HG02642 (cell line): ENCODE results near the gene VTA1.
"Not testable (repeated sequence)": the region's sequence is repeated elsewhere in the genome, so short reads cannot be mapped to it uniquely, and the experiment has no call there.

ENCODE experiments used
- ATAC-seq: cut with Tn5 transposase; IDR thresholded peaks from one replicate; pipeline ENCODE4 v1.9.1; 2021; ENCODE audit warnings: mild to moderate bottlenecking; ENCODE audit not compliant: unreplicated experiment, poor library complexity

Gene VTA1, protein sequence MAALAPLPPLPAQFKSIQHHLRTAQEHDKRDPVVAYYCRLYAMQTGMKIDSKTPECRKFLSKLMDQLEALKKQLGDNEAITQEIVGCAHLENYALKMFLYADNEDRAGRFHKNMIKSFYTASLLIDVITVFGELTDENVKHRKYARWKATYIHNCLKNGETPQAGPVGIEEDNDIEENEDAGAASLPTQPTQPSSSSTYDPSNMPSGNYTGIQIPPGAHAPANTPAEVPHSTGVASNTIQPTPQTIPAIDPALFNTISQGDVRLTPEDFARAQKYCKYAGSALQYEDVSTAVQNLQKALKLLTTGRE

DNA sequence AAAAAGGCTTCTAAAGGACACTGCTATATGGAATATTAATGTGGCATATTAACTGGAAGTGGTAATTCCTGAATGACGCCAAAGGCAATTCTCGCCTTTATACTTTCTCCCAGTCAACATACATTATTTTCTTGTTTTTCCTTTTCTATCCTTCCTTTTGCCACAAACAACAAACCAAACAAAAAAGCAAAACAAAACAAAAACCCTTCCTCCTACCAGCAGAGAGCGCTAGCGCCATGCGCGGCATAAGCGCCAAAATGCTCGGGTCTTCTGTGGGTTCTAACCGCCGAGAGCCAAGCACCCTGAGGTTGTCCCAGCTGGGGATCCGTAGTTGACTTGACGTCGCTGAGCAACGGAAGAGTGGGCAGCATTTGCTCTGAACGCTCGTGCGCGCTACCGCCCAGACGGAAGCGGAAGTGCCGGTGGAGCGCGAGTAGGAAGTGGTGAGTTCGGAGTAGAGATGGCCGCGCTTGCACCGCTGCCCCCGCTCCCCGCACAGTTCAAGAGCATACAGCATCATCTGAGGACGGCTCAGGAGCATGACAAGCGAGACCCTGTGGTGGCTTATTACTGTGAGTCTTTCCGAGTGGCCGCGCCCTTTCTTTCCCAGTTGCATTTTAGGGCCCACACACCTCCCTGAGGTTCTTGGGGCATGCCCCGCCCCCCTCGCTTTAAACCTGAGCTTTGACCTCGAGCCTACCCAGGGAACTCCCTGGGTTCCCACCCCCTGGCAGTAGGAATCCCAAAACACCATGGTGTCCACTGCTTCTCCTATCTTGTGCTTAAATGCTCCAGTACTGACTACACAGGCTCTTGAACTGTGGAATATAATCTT, at the start of gene VTA1, which contains the start of gene NMBR:
Gene VTA1 (plus strand): TSS at position 436 of the 835 bp plus-strand sequence. CDS start 25 bp downstream, at position 461.
Gene NMBR (minus strand): TSS at position 295 of the 835 bp plus-strand sequence. CDS start 58,464 bp downstream, outside the sequence.
- peak; percentile 100 for ATAC-seq

DNA sequence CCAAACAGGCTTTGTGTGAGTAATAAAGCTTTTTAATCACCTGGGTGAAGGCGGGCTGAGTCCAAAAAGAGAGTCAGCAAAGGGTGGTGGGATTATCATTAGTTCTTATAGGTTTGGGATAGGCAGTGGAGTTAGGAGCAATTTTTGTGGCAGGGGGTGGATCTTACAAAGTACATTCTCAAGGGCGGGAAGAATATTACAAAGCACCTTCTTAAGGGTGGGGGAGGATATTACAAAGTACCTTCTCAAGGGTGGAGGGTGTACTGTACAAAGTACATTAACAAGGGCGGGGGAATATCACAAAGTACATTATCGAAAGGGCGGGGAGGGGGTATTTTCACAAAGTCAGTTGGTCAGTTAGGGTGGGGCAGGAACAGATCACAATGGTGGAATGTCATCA, 42.2 kb upstream of the VTA1 start:
- not testable (repeated sequence) for ATAC-seq

DNA sequence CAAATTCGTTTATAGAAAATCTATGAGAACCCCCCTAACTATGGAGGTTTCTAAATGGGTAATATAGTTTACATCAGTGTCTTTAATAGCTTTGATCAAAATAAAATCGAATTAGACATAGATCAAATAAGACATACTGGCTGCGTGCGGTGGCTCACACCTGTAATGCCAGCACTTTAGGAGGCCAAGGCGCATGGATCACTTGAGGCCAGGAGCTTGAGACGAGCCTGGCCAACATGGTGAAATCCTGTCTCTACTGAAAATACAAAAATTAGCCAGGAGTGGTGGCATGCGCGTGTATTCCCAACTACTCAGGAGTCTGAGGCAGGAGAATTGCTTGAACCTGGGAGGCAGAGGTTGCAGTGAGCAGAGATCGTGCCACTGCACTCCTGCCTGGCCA, 36.2 kb upstream of the VTA1 start:
- not testable (repeated sequence) for ATAC-seq

DNA sequence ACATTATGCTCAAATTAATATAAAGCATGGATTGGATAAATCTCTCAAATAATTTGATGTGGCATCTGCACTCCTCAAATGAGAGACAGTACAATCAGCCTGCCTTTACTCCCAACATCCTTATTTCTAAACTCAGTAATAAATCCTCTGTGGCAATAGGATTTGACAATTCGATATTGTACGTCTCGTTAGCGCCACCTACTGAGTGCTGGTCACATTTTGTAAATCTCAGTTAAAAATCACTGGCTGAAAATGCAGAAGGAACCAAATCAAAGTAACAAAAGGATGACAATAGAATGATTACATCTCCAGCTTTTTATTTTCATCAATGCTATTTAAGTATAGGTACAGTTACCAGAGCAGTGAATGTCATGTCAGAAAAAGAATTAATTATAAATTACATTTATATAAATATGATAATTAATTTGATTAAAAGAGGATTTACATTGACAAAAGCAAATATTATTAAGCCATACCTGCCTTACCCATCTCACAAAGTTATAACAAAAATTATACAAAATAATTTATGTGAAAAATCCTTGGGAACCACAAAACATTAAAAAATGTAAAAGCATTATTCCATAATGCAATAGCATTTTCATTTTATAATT, 34.5 kb upstream of the VTA1 start:
- no peak for ATAC-seq

DNA sequence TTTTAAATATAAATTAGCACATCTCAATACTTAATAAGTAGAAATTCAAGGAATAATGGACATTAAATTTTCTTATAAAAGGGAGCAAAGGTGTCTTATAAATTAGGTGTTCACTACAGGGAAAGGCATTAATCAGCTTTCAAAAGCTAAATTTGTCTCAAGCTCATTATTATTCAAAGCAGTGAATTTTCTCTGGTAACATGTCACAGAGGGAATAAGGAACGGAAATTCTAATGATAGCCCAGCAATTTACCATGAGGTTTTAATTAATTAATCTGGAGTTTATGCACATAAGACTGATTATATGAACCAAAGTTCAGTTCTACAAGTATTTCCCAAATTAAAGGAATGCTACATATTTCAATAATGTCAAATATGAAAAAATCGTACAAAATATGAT, 29.7 kb upstream of the VTA1 start:
- ATAC-seq = no peak

DNA sequence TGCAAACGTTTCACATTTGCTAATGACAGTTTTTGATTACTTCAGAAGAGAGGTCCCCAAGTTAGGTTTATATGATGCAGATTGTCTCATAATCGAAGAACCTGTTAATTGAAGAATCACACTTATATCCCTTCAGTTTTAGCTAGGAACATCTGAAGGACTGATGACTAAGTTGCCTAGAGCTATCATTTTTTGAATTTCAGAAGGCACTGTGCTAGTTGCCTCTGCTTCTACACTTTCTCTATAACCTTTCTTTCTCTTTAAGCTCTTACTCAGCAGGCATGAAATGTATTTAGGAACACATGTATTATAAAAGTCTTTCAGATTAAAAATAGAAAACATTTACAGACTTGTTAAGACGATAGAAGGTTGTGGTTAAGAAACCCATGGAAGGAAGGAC, 28.7 kb upstream of the VTA1 start:
- ATAC-seq = no peak

DNA sequence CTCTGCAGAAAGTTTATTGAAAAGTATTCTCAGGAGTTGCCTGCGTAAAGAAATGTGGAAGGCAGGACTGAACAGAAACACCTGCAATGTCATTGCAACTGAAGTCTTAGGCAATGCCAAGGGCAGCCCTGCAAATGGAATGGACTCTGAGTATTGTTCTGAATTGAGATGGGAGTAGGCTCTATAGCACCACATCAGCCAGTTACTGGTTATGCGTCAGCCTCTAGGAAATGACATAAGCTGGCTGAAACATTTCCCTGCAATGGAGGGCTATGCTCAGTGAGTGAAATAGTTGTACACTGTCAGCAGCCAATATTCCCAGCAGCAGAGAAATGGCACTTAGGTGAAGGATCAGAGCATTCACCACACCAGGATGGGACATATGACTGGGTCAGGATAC, 28.1 kb upstream of the VTA1 start:
- no peak for ATAC-seq

DNA sequence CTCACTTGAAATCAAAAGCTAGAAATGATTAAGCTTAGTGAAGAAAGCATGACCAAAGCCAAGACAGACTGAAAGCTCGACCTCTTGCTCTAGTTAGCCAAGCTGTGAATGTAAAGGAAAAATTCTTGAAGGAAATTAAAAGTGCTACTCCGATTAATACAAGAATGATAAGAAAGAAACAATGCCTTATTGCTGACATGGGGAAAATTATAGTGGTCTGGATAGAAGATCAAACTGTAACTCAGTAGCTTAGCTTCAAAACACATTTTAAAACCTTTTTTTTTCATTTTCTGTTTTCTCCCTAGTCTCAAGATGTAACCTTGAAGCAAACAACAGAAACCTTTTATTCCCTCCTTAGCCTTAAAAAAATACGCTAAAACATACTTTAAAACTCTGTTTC, 25.7 kb upstream of the VTA1 start:
- ATAC-seq = no peak

DNA sequence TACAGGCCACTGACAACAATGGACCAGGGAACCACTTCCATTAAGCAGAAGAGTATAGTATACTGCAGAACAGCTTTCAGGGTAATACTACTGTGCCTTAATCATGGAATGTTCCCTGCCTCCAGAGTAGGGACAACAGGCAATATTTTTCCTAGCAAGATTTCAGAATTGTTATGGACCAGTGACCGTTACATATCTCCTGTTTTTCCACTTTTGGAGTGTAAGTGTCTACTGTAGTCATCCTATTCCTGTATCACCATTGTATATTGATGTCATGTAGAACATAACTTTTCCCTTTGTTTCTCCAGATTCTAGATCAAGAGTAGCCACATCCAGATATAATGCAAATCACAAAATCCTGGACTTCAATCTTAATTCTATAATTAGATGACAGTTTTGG, 16.2 kb upstream of the VTA1 start:
- ATAC-seq = no peak

DNA sequence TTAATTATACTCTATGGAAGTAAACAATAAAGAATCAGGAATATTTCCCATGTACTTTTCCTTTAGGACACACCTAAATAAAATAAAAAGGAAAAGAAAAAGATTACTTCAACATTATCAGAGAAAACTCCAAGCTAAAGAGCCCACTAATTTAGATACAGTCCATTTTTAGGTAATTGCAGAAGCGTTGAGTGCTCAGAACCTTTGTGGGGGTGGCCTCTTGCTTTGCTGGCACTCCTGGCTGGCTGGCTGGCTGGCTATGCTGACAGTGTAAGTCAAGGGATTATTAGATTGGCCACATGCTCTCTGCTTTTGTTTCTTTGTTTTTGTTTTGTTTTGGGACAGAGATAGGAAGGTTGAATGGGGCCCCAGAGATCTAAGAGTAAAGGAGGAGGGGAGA, 14.4 kb upstream of the VTA1 start, which contains the start of gene GJE1:
Gene GJE1 (plus strand): TSS at position 301 of the 400 bp plus-strand sequence. CDS start 234 bp downstream, outside the sequence.
- ATAC-seq = no peak

DNA sequence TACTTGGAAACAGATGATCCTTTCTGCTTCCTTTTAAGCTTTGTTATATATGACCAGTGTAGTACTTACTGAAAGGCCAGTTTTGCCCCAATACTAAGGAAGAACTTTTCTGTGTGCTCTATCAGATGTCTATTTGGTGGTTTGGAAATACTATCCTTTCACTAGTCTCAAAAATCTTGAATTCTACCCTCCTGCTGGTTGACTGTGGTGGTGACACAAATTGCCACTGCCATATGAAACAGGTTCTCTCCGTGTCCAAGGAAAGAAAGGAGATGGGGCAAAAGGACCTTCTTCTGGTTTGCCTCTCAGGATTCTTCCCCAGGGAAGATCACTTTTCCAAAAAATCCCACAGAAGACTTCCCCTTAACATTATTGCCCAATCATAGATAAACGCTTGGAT, 8.2 kb upstream of the VTA1 start:
- no peak for ATAC-seq

DNA sequence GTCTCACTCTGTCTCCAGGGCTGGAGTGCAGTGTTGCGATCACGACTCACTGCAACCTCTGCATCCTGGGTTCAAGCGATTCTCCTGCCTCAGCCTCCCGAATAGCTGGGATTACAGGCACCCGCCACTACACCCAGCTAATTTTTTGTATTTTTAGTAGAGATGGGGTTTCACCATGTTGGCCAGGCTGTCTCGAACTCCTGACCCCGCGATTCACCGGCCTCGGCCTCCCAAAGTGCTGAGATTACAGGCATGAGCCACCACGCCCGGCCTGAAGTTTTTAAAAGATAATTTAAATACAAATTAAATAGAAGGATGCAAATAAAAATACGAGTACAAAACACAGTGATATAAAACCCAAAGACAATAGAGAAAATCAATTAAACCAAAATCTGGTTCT, 5.5 kb upstream of the VTA1 start:
- ATAC-seq = not testable (repeated sequence)

DNA sequence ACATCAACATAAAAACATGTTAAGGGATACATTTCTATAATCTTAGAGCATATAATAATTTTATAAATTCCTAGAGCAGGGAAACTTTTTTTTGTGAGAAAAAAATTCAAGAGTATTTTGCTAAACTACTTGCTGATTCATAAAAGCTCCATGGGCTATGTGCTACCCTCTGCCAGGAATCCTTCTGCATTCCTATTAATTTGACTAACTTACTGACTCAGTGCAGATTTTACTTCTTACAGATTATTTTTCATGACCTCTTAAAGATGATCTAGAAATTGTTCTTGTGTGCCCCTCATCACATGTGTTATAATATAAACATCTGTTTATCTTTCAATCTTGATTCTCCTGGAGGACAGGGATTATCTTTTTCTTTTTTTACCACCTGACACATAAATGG, 5.7 kb downstream of the VTA1 start:
- ATAC-seq = no peak

DNA sequence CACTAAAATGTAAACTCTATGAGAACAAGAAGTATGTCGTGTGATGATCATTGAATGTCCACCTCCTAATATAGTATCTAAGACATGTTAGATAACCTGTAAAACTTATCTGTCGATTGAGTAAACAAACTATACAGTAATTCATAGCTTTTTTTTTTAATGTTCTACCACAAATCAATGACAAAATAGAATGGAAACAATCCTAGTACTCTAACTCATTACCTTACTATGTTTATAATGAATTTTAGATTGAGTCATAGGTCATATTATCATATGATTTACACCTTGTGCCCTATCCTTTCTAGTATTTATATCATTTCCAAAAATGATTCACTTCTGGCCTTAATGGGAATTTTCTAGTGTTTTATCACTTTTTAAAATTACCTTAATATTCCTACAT, 6.1 kb downstream of the VTA1 start:
- no peak for ATAC-seq

DNA sequence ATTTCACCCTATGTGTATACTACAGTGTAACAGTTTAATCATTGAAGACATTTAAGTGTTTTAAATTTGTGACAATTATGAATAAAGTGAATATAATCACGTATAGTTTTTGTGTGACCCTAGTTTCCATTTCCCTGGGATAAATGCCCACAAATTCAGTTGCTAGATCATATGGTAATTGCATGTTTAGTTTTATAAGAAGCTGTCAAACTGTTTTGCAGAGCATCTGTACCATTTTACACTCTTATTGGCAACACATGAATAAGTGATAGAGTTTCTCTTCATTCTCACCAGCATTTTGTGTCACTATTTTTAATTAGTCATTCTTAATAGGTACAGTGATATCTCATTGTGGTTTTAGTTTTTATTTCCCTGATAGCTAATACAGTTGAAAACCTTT, 7.3 kb downstream of the VTA1 start:
- no peak for ATAC-seq

DNA sequence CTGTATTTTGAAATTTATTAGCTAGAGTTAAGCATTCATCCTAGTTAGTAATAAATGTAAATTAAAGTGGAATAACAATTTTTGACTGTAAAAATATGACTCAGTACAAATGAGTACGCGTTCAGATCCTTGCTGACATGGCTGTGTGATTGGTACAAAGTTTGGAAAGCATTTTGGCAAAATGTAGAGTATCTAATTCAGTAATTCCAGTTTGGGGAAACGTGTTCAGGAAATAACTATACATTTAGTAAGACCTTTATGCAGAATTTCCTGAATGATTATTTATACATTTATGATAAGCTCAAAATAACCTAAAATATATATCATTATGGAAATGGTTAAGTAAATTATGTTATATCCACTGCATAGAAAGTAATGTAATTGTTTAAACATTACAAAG, 8.0 kb downstream of the VTA1 start:
- no peak for ATAC-seq

DNA sequence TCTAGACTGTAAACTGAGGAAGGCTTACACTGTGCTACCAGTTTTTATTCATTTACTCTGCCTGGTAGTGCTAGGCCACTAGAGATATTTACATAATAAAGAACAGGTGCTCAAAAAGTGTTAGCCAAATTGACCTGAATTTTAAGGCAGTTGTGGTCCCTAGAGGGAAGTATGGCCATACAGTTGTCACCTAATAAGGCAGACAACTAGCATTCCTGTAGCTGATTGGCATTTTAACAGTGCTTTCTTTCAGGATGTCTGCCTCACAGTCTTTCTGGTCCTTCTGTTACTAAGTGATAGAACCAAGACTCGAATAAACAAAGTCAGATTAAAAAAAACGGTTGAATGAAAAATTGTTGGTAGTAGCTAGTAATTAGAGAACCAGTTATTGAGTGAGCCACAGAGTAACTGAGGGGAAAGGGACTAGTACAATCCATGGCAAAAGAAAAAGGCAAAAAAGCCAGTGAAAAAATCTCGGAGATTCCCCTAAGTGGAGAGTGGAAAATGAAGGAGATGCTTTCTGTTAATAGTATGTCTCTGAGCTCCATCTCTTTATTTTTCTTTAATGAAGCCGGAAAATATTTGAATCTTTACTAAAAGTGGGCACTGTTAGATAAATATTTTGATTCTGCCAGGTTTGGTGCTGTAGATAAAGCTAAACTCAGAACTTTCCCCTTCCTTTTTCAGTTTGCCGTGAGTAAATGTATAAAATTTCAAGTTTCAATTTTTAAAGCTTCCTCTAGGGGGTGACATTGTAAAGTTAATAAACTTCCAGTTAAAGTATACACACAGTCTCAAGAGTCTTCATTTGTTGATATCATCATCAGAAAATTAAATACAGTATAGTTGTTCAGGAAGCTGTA, 9.1 kb downstream of the VTA1 start:
- peak; percentile 57 for ATAC-seq

DNA sequence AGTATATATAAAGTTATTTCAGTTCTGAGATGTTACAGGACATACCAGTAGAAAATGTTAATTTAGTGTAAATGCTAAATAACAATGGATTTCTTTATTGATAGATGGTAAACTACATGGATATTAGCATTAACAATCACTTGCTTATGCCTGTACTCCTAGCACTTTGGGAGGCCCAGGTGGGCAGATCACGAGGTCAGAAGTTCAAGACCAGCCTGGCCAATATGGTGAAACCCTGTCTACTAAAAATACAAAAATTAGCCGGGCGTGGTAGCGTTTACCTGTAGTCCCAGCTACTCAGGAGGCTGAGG, 9.7 kb downstream of the VTA1 start:
- not testable (repeated sequence) for ATAC-seq

DNA sequence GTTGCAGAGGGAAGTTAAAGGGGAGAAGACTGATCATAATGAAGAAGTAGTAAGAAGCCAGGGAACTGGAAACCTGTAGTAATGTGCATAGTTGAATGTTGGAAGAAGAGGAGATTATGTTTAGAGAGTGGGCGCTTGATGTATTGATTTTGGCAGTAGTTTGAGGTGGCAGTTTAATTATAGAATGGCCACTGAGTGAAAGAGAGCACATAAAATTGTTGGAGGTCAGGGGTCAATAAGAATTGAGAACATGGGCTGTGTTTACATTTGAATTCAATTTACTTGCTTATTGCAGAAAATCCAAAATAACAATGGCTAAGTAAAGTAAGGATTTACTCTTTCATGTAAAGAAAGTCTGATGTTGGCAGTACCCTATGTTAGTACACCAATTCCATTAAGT, 15.7 kb downstream of the VTA1 start:
- no peak for ATAC-seq

DNA sequence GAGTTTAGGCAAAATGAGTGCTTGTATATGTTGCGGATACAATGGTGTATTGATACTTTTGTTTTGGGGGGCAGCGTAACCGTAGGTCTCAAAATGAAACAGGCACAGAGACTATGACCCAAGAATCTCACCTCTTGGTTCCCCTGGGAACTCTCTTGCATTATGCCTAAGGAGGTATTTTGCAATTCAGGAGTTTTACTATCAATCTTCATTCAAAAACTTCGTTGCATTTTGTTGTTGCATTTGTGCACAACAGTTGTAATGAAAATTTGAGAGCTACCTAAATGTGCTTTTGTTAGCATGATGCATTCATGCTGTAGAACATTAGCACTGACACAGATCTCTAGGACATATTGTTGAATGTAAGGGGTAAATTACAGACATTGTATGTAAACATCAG, 18.2 kb downstream of the VTA1 start:
- ATAC-seq = no peak
